Measurements from ENCODE around the gene MLIP.

MLIP gene

DNA sequence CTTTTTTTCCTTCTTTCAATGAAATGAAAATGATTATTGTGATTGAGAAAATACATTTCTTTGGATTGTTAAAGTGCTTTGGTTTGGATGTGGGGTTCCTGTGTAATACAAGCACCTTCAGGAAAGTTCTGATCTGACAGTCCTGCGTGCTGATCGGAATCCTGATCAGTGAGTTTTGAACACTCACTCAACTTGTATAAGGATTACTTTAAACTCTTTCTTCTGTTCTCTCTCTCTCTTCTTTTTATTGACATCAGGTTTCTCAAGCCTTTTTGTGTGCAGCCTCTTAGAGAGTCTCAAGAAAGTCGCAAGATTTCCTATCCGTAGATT, 197.7 kb downstream of the MLIP start:
- Histone ChIP-seq H3K4me3 (ENCODE audit: low read length) (no peak overlapping the region), H3K4me1 (ENCODE audit: control insufficient read depth, insufficient read depth, low read length) (no peaks in the 10 kb centered on the region), H3K9ac (ENCODE audit: low read length) (no peak overlapping the region), H3K27me3 (replicated peaks; ENCODE audit: control insufficient read depth, insufficient read depth, low read length) (no peaks in the 10 kb centered on the region), H3K36me3 (ENCODE audit: control insufficient read depth, insufficient read depth, low read length, severe bottlenecking) (no peaks in the 10 kb centered on the region), H3K9me3 (ENCODE audit: control insufficient read depth, low read length) (no peaks in the 10 kb centered on the region)
- no peak for DNase-seq (ENCODE audit: low read depth)

DNA sequence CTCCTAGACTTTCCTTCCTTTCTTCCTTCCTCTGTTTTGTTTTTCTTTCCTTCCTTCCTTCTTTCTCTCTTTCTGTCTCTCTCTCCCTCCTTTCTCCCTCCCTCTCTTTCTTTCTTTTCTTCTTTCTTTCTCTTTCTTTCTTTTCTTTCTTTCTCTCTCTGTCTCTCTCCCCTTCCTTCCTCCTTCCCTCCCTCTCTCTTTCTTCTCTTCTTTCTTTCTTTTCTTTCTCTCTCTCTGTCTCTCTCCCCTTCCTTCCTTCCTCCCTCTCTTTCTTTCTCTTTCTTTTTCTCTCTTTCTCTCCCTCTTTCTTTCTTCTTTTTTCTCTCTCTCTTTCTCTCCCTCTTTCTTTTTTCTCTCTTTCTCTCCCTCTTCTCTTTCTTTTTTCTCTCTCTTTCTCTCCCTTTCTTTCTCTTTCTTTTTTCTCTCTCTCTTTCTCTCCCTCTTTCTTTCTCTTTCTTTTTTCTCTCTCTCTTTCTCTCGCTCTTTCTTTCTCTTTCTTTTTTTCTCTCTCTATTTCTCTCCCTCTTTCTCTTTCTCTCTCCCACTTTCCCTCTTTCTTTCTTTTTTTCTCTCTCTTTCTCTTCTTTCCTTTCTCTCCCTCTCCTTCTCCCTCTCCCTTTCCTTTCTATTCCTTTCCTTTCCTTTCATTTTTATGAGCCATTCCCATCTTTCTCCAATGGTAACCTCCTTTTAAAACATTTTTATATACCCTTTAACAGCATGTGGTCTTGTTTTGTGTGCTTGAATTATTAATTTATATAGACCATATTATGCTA, 199.3 kb downstream of the MLIP start:
- Histone ChIP-seq H3K4me1 (ENCODE audit: control insufficient read depth, insufficient read depth, low read length) (no peaks in the 10 kb centered on the region), H3K9me3 (ENCODE audit: control insufficient read depth, low read length) (no peaks in the 10 kb centered on the region), H3K27me3 (replicated peaks; ENCODE audit: control insufficient read depth, insufficient read depth, low read length) (no peaks in the 10 kb centered on the region), H3K9ac (ENCODE audit: low read length) (no peak overlapping the region), H3K36me3 (ENCODE audit: control insufficient read depth, insufficient read depth, low read length, severe bottlenecking) (no peaks in the 10 kb centered on the region), H3K4me3 (ENCODE audit: low read length) (no peak overlapping the region)
- no peak for DNase-seq (ENCODE audit: low read depth)

DNA sequence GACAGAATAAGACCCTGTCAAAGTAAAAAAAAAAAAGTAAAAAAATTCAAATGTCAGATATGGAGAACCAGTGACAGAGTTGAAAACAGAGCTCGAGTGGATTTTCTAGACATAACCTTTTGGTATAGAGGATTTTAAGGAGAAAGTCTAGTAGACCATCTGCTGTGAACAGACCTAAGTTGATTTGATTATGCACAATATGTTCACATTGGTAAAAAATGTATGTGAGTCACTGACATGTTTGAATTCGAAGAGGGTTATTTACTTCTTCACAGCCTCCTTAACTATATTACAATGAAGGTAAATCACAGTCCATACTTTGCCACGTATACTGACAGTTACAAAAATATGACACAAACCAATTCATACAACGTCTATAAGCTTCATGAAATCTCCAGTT, 204.4 kb downstream of the MLIP start:
- no peaks in the 10 kb centered on the region for H3K36me3 ChIP-seq (ENCODE audit: control insufficient read depth, insufficient read depth, low read length, severe bottlenecking)
- no peak overlapping the region for H3K4me3 ChIP-seq (ENCODE audit: low read length)
- no peaks in the 10 kb centered on the region for H3K27me3 ChIP-seq (replicated peaks; ENCODE audit: control insufficient read depth, insufficient read depth, low read length)
- H3K9ac ChIP-seq (ENCODE audit: low read length), result no peak overlapping the region
- no peaks in the 10 kb centered on the region for H3K4me1 ChIP-seq (ENCODE audit: control insufficient read depth, insufficient read depth, low read length)
- no peak for DNase-seq (ENCODE audit: low read depth)
- no peaks in the 10 kb centered on the region for H3K9me3 ChIP-seq (ENCODE audit: control insufficient read depth, low read length)

Measured in adipocyte (in vitro differentiated cells).